ENCODE data around the gene ZDHHC8.

Gene ZDHHC8

DNA sequence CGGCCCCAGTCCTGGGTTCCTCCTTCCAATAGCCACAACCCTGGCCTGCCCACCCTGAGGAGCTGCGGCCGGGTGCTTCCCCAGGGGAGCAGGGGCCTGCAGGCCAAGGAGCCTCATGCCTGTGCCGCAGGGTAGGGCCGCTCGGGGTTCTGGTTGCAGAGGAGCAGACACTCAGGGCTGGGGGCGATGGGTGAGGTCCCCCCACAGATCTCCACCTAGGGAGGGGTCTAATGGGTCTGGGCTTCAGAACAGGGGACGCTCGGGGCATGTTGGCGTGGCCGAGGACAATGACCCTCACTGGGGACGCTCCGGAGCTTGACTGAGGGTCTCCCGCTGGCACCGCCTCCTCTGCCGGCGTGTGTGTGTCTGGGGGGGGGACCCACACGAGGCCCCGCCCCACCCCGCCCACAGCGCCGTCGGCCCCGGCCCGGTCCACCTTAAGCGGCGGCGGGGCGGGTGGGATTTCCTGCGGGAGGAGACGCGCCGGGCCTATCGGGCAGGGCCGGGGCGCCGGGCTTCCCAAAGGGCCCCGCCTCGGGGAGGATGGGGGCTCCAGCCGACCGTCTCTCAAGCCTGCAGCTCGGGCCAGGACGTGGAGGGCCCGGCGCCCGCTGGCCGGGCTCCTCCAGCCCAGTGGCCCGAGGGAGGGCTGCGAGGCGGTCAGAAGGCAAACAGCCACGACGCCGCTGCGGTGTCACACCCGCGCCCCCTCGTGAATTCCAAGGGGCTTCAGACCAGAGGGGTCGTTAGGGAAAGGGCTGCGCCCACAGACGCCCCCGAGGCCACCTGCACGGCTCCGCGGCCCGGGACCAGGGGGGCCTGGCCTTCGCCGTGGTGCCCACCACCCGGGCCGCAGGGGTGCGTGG, 640 bp upstream of the ZDHHC8 start:
- peak; percentile 82 for DNase-seq

DNA sequence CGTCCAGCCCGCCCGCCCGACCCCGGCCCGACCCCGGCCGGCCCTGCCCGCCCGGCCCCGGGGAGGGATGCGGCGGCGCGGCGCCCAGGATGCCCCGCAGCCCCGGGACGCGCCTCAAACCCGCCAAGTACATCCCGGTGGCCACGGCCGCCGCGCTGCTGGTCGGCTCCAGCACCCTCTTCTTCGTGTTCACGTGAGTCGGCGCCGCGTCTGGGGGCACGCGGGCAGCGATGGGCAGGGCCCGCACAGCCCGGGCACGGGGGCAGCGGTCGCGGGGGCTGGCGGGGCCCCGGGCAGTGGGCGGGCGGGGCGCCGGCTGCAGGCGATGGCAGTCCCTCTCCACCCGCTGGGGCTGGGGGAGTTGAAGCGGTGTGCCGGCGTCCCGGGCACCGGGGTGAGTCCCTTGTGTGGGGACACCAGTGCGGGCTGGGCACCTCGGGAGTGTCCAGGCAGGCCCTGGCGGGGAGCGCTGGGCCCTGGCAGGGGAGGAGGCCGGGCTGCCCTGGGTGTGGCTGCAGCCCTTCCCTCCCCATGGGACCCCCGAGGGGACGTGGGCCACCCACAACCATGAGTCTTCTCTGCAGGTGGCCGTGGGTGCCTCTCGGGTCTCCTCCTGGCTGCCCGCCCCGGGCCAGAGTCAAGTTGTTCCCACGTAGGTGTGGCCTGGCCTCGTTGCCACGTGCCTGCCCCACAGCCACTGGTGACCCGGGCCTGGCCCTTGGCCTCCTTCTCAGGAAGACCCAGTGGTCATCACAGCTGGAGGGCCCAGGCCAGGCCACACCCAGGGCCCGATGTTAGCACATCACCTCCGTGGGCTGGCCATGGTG, 468 bp downstream of the ZDHHC8 start:
- no peak for DNase-seq

DNA sequence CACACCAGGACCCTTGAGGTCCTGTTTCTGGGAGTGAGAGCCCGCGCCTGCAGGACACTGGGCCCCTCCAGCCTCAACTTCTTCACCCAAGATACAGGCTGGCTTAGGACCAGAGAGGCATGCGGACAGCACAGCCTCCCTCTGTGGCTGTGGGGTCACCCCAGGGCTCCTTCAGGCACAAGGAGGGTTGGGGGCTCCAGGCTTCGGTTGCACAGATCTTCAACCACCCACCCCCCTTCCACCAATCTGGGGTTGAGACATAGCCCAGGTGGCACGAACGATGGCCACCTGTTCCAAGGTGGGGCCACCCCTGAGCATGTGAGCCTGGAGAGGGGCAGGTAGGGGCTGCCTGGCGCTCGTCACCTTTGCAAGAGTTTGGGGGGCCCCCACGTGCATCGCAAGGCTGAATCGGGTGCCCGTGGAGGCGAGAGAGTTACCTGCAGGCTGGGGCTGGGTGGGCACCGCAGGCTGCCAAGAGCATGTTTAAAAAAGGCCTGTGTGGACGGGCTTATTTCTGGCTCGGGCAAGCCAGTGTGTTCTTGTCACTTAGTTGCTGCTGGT, 1.2 kb downstream of the ZDHHC8 start:
- DNase-seq, result no peak

DNA sequence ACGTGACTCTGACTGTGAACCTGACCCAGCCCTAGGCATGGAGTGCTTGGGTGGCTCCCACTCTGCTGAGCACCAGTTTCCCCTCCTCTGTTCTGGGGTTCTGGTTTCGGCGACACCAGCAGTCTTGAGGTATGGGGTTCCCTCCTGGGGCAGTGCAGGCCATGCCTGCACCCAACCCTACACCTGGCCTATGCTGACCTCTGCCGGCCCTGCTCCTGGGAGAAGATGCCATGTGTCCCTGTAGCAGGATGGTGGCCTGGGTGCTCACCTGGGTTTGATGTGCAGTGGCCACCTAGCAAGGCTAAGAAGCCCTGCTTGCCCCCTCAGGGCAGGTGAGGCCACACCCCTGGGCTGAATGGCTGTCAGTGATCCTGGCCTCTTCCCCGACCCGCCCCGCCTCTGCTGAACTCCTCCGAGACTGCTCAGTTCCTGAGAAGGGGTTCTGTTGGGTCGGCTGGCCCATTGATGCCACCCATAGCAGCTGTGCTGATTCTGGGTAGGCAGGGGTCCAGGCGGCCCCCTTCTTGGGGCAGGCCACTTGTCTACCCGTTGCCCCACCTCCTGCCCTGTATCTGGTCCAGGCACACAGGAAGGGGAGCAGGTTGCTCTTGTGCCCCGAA, 2.4 kb downstream of the ZDHHC8 start:
- DNase-seq, result no peak

DNA sequence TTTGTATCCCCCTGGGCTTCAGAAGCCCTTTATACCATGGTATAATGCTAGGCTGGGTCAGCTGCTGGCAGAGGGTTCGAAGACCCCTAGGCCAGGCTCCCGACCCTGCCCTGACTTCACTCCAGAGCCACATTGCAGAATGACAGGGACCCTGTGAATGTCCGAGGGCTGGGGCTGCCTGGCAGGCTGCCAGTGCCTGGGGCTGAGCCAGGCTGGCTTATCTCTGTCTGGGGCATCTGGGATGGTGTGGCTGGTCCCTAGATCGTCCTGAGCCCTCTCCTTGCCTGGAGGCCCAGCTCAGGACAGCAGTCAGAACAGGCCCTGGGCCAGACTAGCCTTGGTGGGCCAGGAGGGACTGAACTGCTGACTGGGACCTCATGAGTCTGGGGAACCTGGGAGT, 3.7 kb downstream of the ZDHHC8 start:
- no peak for DNase-seq

DNA sequence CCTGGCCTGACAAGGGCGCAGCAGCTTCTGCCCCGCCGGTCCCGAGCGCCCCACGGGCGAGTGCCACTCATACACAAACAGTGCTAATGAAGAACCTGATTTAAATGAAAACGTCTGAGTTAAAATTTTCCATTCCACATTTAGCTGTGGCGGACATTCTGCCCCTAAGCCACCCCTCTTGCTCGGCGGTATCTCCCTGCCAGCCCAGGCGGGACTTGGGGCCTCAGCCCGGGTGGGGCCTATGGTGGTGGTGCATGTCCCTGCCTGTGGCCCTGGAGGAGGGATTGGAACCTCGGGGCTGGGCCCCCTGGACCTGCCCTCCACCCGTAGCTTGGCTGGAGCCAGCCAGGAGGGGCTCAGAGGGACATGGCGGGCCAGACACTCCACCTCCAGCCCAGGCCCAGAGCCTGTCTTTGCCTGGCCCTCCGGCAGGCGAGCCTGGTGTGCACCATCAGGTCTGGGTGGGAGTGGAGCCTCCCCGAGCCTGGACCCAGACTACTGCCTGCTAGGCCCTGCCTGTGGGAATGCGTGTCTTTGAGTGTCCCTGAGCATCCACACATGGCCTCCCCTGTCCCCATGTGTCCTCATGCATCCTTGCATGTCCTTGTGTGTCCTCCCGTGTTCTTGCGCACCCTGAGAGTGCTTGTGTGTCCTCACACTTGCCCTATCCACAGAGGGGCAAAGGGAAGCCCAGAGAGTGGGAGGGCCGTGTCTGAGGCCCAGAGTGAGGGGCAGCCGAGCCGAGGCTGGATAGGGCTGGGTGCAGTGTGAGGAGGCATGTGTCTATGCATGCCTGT, 4.4 kb downstream of the ZDHHC8 start:
- DNase-seq, result no peak

DNA sequence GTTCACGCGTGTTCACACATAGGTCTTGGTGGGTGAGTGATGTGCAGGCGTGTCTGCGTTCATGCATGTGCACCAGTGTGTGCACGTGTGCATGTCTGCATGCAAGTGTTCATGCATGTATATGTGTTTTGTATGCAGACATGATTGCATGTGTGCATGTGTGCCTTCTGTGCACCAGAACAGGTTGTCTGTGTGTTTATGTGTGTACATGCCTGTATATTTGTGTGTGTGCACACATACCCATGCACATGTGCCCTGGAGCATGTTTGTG, 4.9 kb downstream of the ZDHHC8 start:
- no peak for DNase-seq

DNA sequence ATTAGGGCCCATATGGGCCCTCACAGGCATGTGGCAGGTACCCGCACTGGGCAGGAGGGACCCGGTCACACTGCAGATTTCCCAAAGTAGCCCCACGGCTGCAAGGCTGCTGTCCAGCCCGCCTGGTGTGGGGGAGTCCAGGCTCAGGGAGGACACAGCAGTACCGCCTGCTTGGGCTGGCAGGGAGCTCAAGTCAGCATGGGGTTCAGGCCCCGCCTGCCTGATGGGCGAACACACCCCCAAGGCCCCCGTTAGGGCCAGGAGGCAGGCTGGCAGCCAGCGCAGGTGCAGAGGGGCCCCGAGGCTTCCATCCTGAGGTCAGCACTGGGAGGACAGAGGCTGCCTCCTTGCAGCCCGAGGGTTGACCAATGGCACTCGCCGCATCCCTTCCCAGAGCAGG, 5.5 kb downstream of the ZDHHC8 start:
- DNase-seq, result no peak

DNA sequence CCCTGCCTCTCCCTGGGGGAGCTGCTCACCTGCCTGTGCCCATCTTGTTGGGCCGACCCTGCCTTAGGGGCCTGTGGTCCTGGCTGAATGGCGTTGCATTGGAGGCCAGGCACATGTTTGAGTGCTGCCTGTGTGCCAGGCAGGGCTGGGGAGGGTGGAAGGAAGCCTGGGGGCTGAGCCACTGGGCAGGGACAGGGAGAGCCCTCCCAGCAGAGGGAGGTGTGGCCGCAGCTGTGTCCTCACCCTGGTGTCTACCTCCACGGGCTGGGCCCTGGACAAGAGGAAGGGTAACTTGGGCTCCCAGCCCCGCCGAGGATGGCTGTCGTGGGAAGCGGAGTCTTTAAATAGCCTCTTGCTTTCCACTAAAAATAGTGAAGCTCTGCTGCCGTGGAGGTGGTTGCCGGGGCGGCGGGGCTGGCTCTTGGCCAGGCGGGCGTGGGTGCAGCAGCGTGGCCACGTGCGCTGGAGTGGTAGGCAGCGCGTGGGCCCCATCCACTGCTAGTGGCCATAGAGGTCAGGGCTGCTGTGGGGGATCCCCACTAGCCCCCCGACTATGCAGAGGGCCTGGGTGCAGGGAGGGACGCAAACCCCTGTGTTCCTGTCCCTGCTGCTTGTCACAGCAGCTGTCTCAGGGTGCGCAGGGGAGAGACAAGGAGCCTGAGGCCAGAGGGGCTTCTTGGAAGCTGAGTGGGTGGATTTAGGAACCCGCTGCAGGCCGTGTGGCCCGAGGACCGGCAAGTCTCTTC, 6.2 kb downstream of the ZDHHC8 start:
- DNase-seq, result no peak

DNA sequence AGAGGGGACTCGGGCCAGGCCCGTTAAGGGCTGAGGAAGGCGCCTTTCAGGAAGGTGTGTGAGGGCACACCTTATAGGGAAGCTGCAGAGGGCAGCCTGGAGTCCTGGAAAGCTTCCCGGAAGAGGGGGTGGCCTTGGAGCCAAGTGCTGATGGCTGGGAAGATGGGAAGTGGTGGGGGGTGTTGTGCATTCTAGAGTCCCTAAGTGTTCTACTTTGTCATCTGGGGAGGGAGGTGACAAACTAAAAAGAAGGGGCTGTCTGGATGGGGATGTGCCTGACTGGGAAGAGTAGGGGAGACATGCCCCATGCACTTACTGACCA, 6.8 kb downstream of the ZDHHC8 start:
- DNase-seq, result no peak

DNA sequence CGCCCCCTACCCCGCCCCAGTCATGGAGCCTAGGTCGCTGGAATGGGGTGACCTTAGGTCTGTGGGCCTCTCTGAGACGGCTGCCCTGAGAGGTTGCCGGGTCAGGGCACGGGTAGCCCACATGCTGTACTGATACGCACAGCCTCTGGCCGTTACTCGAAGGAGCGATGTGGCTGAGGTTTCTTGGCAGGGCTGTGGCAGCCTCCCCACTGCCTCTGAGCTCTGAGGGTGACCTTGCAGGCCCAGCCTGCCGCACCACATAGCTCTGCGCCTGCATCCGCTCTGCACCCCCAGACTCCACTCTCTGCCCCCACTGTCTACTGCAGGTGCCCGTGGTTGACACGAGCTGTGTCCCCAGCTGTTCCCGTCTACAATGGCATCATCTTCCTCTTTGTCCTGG, 7.3 kb downstream of the ZDHHC8 start:
- DNase-seq, result no peak

DNA sequence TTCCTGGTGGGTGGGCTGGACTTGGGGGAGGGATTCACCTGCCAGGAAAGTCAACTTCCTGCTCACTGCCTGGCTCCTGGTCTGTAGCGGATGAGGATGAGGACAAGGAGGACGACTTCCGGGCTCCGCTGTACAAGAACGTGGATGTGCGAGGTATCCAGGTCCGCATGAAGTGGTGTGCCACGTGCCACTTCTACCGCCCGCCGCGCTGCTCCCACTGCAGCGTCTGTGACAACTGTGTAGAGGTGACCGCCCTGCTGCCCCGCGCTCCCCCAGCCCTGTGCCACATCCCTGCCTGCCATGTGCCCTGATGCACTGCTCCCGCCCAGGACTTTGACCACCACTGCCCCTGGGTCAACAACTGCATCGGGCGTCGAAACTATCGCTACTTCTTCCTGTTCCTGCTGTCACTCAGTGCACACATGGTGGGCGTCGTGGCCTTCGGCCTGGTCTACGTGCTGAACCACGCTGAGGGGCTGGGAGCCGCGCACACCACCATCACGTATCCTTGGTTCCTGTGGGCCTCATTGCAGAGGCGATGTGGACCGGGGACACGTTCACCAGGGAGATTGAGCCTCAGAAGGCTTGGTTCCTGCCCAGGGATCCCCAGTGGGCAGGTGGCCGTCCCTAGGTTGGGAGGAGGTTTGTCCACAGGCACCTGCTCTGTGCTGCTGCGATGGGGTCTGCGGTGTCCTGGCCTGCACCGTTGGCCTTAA, 7.9 kb downstream of the ZDHHC8 start:
- DNase-seq, result no peak

DNA sequence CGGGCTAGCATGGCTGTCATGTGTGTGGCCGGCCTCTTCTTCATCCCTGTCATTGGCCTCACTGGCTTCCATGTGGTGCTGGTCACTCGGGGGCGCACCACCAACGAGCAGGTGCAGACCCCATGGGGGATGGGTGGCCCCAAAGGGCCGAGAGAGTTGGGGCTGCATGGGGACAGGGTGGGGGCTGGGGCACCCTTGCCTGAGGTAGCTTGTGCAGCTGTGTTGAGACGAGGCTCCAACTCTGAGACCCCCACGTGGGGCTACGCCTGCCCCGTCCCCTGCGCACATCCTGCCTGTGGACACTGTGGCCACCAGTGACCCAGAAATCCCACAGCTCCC, 8.5 kb downstream of the ZDHHC8 start:
- DNase-seq, result no peak

DNA sequence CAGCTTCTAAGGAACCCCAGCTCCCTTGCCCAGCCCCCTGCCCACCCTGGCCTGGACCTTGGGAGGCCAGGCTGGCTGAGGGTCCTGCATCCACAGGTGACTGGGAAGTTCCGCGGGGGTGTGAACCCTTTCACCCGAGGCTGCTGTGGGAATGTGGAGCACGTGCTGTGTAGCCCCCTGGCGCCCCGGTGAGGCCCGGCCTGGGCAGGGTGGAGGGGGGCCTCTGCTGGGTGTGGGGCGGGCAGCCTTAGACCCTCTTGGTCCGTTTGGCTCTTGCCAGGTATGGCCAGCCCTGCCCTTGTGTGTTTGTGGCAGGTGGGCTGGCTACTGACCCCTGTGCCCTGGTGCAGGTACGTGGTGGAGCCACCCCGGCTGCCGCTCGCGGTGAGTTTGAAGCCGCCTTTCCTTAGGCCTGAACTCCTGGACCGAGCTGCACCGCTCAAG, 8.9 kb downstream of the ZDHHC8 start:
- no peak for DNase-seq

DNA sequence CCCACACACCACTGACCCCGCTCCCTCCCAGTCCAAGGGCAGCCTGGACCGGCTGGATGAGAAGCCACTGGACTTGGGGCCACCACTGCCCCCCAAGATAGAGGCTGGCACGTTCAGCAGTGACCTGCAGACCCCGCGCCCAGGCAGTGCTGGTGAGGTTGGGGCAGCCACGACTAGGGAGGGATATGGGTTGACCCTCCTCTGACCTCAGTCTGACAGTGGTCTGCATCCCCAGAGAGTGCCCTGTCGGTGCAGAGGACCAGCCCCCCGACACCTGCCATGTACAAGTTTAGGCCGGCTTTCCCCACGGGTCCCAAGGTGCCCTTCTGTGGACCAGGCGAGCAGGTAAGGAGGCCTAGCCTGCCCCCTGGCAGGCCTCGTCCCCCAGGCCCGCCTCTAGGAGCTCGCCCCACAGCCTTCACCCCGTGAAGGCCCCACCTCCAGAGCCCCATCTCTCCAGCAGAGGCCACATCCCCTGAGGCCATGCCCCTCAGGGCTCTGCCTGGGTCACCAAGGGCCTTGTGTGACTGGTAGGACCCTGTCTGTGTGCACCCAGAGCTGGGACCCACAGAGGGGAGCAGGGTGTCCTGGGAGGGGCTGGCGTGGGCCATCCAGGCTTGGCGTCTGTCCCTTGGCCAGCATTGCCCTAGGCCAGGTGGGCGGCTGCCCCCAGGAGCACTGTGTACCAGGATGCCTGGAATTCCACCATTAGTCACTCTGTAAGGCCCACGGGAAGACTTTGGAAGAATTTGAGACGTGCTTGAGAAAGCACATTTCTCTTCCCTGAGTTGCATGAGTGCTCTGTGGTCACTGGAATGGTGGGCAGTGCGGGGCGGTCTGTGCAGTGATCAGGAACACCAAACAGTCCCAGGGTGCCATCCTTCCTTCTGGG, 9.8 kb downstream of the ZDHHC8 start:
- DNase-seq, result peak; percentile 83

DNA sequence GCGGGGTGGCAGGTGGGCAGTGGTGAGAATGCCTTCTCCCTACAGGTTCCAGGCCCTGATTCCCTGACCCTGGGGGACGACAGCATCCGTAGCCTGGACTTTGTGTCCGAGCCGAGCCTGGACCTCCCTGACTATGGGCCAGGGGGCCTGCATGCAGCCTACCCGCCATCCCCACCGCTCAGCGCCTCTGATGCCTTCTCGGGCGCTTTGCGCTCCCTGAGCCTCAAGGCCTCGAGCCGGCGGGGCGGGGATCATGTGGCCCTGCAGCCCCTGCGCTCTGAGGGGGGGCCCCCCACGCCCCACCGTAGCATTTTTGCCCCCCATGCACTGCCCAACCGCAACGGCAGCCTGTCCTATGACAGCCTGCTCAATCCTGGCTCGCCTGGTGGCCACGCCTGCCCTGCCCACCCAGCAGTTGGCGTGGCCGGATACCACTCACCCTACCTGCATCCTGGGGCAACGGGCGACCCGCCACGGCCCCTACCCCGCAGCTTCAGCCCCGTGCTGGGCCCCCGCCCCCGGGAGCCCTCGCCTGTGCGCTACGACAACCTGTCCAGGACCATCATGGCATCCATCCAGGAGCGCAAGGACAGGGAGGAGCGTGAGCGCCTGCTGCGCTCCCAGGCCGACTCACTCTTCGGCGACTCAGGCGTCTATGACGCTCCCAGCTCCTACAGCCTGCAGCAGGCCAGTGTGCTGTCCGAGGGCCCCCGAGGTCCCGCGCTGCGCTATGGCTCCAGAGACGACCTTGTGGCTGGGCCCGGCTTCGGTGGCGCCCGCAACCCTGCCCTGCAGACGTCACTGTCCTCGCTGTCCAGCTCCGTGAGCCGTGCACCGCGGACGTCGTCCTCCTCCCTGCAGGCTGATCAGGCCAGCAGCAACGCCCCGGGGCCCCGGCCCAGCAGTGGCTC, 11.4 kb downstream of the ZDHHC8 start:
- DNase-seq, result no peak

DNA sequence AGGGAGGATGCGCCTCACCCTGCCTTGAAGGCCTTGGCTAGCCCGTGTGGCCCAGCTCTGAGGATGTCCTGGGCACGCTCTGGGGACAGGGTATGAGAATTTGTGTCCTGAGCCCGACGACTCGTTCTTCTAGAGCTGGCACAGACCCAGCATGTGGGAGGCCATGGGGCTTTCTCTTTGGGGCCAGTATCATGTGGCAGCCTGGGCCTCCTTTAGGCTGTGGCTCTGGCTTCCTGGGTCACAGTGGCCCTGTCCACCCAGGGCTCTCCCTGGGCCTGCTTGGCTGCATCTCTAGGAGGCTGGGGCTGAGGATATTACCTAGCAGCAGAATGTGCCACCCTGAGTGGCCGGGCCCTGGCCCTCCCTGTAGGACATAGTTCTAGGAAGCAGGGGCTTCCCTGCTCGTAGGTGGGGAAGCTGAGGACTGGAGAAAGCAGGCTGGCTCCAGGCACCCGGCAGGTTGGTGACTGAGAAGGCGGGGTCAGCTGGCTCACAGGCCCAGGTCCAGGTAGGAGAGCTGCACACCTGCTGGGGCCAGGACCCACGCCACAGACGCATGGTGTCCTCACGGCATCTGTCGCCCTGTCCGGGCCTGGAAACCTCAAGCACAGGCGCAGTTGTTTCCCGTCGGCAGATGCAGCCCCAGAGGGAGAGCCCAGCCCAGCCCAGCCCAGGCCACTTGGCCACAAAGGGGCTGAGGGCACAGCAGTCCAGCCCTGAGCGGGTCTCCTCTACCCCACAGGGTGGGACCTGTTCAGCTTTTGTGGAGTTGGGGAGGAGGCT, 12.5 kb downstream of the ZDHHC8 start:
- no peak for DNase-seq

DNA sequence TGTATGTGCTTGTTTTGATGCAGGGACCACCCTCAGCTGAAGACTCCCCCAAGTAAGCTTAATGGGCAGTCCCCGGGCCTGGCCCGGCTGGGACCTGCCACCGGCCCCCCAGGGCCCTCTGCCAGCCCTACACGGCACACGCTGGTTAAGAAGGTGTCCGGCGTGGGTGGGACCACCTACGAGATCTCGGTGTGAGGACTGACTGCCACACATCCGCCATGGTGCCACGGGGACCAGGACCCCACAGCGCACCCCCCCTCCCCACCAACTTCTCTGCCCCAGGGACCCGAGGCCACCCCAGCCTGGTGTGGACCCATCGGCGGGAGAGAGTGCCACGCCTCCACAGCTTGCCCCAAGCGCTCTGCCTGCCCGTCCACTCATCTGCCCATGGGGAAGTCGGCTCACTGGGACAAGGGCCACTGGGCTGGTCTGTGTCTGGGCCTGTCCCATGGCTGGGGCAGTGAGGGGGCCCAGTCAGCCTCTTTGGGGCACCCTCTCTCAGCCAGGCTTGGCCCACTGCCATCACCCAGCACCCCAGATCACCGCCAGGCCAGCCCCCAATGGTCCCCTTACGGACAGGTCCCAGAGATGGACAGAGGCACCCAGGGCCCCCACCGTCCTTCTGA, 13.7 kb downstream of the ZDHHC8 start:
- DNase-seq, result no peak
